Gastroesophageal sphincter (tissue), 4 donors: Measurements from ENCODE around the gene OR4F29. TPM values are rescaled to one million over a fixed set of nuclear protein-coding genes. Genes with fewer than 3 reads are reported as not detected.
"Not testable (repeated sequence)": the region's sequence is repeated elsewhere in the genome, so short reads cannot be mapped to it uniquely, and the experiment has no call there.

ENCODE experiments used
- ATAC-seq: fragments of 150-250 bp; one replicate; pipeline ENCODE4 v1.9.1; 2016; ENCODE audit warnings: mild to moderate bottlenecking, moderate library complexity
- H3K27ac ChIP-seq, 4 donors: fragments of 200-600 bp; sonication (generic) in 3 of 4; 1 replicate in 3 of 4; 2 replicates in 1 of 4; pipeline ENCODE4 v1.5.1; 2016 to 2019
- H3K27me3 ChIP-seq: fragments of 200-600 bp; sonication (generic); one replicate; pipeline ENCODE4 v1.5.1; 2019
- H3K36me3 ChIP-seq, 2 donors: fragments of 200-600 bp; sonication (generic); one replicate each; pipeline ENCODE4 v1.5.1; 2019; ENCODE audit warnings: control low read depth in 1 of 2
- H3K4me1 ChIP-seq, 3 donors: fragments of 200-600 bp; sonication (generic); 1 replicate in 2 of 3; 2 replicates in 1 of 3; pipeline ENCODE4 v1.5.1; 2016 to 2019; ENCODE audit warnings: control low read depth in 2 of 3
- H3K4me3 ChIP-seq, 2 donors: fragments of 200-600 bp; sonication (generic); one replicate each; pipeline ENCODE4 v1.5.1; 2019; ENCODE audit warnings: mild to moderate bottlenecking in 1 of 2, moderate library complexity in 1 of 2
- H3K9me3 ChIP-seq, 3 donors: fragments of 200-600 bp; sonication (generic); one replicate each; pipeline ENCODE4 v1.5.1; 2017 to 2019; ENCODE audit warnings: control low read depth in 2 of 3
- total RNA-seq, 4 donors: library from RNA; depleted of rRNA; stranded (reverse); fragments of >200 nt; gene quantifications; one replicate each; pipeline ENCODE4 v1.1.0, GENCODE V29; 2016

OR4F29 gene
- under 1 TPM in 1 of 4 donors, not detected in 3; 0.62 TPM for total RNA-seq

GRCh38 chr1:451578-451977 lies at the start of gene OR4F29:
OR4F29 (minus strand) TSS chr1:451678; CDS start chr1:451678, 0 bp downstream.
- H3K27me3 ChIP-seq, ATAC-seq, H3K27ac ChIP-seq, H3K36me3 ChIP-seq, H3K4me1 ChIP-seq, H3K9me3 ChIP-seq, H3K4me3 ChIP-seq: not testable (repeated sequence)

Other genes with a start within 250 kb of the OR4F29 start
- under 1 TPM in 1 of 4 donors, not detected in 3; 0.62 TPM for gene OR4F16, start 235.0 kb upstream of the OR4F29 start, total RNA-seq